Activated T-helper 9 cell treated with anti-CD3 and anti-CD28 coated beads, Interleukin-2, amount 50 U/mL, for 16 hours (primary cell): ENCODE measurements around the gene GAS6.
"Not testable (repeated sequence)": the region's sequence is repeated elsewhere in the genome, so short reads cannot be mapped to it uniquely, and the experiment has no call there.

Experiments
- DNase-seq: peaks from one replicate; pipeline ENCODE4 v3.0.0-alpha.2; 2020; ENCODE audit warnings: low read depth

GAS6 gene

GRCh38 chr13:113806104-113806471 lies 57.8 kb downstream of the GAS6 start:
- no peak for DNase-seq

GRCh38 chr13:113805431-113806103 lies 58.3 kb downstream of the GAS6 start:
- DNase-seq = no peak

DNA sequence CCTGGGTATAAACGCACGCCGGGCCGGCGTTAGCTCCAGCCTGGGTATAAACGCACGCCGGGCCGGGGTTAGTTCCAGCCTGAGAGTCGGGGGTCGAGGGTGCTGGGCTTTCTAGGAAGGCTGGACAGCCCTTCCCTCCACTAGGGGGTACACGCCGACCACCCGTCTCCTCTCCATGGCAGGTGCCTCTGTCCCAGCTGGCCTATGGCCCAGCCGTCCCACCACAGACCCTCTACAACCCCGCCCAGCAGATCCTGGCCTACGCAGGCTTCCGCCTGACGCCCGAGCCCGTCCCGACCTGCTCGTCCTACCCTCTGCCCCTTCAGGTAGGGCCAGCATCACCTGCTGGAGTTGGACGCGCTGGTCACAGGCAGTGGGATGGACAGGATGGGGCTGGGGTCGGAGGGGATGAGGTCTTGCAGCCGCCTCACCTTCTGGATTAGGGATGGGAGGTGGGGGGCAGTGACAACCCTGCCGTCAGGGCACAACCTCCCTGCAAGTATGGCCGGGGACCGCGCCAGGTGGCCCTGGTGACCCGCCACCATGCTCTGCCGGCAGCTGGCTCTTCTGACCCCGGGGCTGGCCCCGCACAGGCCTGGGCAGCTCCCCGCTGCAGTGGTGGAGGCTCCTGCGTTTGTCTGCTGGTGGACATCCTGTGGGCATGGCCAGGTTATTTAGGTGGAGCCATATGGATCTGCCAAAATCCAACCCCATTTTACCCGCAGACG lies 59.0 kb downstream of the GAS6 start:
- DNase-seq = no peak

GRCh38 chr13:113804017-113804702 lies 59.7 kb downstream of the GAS6 start:
- no peak for DNase-seq

- DNase-seq = no peak
Measured at GRCh38 chr13:113803409-113804016, 60.4 kb downstream of the GAS6 start.

- no peak for DNase-seq
Measured at GRCh38 chr13:113802761-113803160, 61.1 kb downstream of the GAS6 start.

GRCh38 chr13:113802090-113802531 lies 61.8 kb downstream of the GAS6 start:
- no peak for DNase-seq

DNA sequence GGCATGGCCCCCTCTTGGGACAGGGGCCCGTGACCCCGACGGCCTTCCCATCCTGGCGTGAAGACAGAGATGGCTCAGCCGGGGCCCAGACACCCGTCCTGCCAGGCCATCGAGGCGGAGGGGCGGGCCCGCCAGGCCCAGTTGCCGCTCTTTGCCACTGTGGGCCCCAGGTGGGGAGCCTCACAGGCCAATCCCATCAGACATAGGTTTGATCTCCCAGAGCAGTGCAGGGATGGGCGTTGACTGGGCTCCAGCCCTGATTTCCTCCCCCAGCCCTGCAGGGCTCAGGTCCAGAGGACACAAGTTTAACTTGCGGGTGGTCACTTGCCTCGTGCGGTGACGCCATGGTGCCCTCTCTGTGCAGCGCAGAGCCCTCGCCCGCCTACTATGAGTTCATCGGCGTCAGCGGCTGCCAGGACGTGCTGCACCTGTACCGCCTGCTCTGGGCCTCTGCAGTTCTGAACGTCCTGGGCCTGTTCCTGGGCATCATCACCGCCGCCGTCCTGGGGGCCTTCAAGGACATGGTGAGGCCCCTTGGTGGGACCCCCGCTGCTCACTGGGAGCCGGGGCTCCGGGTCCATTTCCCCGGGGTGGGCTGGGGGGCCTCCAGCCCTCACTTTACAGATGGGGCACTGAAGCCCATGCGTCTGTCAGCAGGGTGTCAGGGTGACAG lies 62.5 kb downstream of the GAS6 start:
- no peak for DNase-seq

GRCh38 chr13:113800576-113800926 lies 63.3 kb downstream of the GAS6 start:
- DNase-seq = no peak

DNA sequence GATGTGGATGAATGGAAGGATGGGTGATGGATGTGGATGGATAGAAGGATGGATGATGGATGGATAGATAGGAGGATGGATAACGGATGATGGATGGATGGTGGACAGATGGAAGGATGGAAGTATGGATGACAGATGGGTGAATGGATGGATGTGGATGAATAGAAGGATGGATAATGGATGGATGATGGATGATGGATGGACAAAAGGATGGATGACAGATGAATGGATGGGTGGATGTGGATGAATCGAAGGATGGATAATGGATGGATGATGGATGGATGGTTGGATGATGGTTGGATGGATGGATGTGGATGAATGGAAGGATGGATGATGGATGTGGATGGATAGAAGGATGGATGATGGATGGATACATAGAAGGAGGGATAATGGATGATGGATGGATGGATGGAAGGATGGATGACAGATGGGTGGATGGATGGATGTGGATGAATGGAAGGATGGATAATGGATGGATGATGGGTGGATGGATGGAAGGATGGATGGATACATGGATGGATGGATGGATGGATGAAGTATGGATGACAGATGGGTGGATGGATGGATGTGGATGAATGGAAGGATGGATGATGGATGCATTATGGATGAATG lies 65.6 kb downstream of the GAS6 start:
- no peak for DNase-seq

- DNase-seq = no peak
Measured at GRCh38 chr13:113796964-113797676, 66.8 kb downstream of the GAS6 start.

DNA sequence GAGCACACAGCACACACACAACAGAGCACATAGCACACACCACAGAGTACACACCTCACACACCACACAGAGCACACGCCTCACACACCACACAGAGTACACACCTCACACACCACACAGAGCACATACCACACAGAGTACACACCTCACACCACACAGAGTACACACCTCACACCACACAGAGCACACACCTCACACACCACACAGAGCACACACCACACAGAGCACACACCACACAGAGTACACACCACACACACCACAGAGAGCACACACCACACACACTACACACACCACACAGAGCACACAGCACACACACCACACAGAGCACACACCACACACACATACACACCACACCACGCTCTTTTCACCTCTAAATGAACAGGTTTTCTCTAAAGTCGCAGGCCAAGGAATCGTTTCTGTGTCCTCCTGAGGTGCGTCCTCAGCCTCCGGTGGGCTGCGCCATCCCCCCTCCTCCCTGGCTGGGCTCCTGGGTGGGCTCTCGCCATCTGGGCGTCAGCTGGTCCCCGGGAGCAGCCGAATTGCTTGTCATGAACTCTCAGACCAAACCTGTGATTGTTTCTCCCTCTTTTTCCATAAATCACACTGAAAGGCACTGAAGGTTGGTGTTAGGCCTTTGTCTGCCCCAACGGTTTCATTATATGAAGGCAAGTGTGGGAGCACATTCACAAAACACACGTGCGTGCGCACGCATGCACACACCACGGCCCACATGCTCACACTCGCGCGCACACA lies 67.5 kb downstream of the GAS6 start:
- no peak for DNase-seq

DNA sequence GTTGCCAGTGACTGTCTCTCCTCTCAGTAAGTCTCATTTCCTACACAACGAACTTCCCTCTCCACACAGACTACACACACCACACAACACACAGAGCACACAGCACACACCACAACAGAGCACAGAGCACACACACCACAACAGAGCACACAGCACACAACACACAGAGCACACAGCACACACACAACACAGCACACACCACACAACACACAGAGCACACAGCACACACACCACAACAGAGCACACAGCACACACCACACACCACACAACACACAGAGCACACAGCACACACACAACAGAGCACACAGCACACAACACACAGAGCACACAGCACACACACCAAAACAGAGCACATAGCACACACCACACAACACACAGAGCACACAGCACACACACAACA lies 68.5 kb downstream of the GAS6 start:
- not testable (repeated sequence) for DNase-seq

DNA sequence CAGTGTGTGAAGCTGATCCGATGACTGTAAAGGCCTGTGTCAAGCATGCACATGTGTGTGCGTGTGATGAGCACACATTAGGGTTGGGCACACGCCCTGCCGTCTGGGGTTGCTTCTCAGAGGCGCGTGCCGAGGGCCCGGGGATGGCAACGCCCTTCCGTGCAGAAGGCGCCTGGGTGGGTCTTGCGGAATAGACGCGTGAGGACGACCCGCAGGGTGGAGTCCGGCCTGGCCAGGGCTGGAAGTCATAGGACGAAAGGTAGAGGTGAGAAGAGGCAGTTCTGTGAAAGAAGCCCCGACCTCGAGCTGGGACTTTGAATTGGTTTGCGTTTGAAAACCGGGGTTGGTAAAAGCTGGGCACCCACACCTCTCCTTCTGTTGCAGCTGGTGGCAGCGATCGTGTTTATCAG lies 69.1 kb downstream of the GAS6 start:
- no peak for DNase-seq

DNA sequence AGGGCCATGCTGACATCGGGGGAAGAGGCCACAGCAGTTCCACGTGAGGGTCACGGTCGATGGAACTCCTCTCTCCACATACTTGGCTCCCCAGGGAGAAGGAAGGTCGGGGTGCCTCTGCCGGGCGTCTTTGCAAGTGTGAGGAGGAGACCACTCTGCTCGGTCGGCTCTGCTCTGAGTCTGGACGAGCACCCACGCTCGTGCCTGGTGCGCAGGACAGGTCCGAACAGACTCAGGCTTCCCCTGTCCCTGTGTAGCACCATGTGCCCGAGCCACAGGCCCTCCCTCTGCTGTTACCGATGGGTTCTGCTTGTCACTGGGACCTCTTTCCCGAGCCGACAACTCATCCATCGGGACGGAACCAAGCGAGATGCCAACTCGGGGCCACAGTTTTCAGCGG lies 69.8 kb downstream of the GAS6 start:
- DNase-seq = no peak

DNA sequence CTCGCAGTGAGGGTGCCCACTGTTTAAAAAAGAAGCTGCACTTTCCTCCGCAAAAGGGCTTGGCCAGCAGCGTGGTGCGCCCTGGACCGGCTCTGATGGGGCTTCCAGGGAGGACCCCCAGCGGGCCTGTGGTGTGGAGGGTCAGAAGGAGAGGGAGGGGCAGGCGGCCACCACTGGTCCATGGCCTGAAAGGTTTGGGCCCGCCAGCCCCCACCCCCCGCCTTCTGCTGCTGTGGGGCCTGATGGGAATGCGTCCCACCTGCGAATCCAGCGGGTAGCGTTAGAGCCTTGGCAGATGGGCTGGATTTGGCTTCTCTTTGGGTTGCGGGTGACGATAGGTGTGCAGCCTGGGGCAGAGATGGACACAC lies 70.2 kb downstream of the GAS6 start:
- DNase-seq = no peak

DNA sequence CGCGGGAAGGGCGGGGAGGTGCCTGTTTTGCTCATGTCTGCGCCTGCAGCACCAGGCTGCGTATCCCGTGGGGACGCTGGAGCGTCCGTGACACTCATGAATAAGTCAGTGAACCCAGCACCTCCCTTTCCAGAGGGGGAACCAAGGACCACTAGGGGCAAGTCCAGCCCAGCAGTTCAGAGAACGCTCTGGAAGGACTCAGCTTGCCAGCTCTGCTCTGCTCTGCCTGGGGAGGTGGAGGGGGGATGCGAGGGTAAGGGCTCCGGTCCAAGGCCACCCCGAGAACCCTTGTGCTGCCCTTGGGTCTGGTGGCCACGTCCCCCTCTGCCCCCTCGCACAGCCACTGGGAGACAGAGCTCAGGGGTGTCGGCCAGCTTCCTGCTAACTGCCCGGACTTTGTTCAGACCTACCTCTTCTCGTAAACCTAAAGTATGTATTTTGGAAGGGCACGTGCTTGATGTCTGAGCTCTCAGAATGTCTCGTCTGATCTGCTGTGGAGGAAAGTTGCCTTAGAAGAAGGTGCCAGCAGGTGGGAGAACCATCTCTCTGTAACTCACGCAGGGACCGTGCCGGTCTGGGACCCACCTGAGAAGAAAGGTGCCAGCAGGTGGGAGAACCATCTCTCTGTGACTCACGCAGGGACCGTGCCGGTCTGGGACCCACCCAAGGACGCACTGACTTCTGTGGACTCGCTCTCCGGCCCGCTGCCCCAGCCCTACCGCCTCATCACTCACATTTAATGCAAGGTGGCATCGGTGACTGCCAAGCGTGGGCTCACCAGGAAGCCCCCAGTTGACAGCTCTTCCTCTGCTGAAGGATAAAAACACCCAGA lies 70.8 kb downstream of the GAS6 start:
- no peak for DNase-seq

- no peak for DNase-seq
Measured at GRCh38 chr13:113792236-113792770, 71.6 kb downstream of the GAS6 start.

- DNase-seq = no peak
Measured at GRCh38 chr13:113791761-113792160, 72.1 kb downstream of the GAS6 start.
